Measurements from ENCODE around the gene CFD.

Gene CFD

DNA sequence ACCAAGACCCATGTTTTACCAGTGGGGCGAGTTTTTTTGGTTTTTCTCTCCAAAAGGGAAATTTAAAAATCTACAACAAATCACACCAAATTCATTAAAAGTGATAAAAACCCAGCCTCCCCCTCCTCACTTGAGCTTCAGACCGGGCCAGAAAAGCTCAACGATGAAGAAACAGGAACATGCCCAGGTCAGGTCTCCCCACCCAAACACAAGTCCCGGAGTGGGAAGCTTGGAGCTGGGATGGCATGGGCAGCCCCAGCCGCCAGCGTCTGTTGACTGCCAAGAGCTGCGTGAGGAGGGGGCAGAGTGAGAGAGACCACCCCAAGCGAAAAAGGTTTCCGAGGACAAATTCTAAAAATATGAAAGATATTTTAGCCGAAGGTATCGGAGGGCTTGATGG is 37.5 kb downstream of the CFD start:
- in situ Hi-C loops (cut with HindIII; ENCODE audit: low sequenced_read_pairs), result no loop called here
- no peak for DNase-seq (ENCODE audit: low read depth)
- H3K4me3 ChIP-seq (ENCODE audit: low read depth, low read length), result no peak overlapping the region
- TF ChIP-seq, protein P1, sequence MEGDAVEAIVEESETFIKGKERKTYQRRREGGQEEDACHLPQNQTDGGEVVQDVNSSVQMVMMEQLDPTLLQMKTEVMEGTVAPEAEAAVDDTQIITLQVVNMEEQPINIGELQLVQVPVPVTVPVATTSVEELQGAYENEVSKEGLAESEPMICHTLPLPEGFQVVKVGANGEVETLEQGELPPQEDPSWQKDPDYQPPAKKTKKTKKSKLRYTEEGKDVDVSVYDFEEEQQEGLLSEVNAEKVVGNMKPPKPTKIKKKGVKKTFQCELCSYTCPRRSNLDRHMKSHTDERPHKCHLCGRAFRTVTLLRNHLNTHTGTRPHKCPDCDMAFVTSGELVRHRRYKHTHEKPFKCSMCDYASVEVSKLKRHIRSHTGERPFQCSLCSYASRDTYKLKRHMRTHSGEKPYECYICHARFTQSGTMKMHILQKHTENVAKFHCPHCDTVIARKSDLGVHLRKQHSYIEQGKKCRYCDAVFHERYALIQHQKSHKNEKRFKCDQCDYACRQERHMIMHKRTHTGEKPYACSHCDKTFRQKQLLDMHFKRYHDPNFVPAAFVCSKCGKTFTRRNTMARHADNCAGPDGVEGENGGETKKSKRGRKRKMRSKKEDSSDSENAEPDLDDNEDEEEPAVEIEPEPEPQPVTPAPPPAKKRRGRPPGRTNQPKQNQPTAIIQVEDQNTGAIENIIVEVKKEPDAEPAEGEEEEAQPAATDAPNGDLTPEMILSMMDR (IDR thresholded peaks at IDR 0.05; ENCODE audit: low read depth, low read length, missing control alignments), result no peak

DNA sequence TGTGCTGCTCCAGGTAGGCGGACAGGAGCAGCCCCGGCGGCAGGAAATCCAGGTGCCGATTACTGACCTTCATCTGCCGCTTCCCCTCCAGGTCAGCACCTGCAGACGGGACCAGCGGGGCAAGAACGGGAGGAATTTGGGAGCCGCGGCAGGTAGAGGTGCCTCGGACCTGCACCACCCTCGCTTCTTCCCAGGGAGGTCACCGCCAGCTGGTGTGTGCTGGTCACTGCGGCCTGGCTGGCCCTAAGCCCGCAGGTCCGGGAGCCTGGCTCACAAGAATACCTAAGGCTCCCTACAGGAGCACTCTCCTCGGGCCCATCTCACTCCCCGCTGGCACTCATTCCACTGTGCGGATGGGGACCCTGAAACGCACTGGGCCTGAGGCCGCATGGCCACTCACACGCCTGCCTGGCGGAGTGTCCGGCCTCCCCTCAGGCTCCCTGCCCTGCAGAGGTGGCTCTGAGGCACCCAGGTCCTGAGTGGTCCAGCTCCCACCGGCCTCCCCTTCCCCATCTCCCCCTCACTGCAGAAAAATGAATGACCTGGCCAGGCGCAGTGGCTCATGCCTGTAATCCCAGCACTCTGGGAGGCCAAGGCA is 38.1 kb downstream of the CFD start:
- no peak overlapping the region for H3K4me3 ChIP-seq (ENCODE audit: low read depth, low read length)
- in situ Hi-C loops (cut with HindIII; ENCODE audit: low sequenced_read_pairs), result no loop called here
- TF ChIP-seq, protein P1 (IDR thresholded peaks at IDR 0.05; ENCODE audit: low read depth, low read length, missing control alignments), result no peak
- DNase-seq (ENCODE audit: low read depth), result no peak

DNA sequence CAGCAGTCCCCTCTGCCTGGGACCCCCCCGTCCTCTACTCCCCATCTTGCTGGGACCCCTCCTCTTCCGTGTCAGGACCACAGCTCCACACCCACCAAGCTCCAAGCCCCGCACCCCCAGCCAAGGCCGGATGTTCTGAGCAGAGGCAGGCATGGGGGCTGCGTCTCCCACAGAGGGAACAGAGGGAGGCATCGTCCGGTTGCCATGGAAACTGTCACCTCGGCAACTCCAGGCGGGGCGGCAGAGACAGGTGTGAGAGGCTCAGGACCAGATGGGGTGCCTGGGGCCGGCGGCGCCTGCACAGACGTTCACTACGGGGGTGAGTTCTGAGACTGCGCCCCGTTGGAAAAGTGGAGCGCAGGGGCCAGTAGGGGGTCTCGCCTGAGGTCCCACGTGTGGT is 39.2 kb downstream of the CFD start:
- in situ Hi-C loops (cut with HindIII; ENCODE audit: low sequenced_read_pairs), result no loop called here
- H3K4me3 ChIP-seq (ENCODE audit: low read depth, low read length), result no peak overlapping the region
- no peak for DNase-seq (ENCODE audit: low read depth)

DNA sequence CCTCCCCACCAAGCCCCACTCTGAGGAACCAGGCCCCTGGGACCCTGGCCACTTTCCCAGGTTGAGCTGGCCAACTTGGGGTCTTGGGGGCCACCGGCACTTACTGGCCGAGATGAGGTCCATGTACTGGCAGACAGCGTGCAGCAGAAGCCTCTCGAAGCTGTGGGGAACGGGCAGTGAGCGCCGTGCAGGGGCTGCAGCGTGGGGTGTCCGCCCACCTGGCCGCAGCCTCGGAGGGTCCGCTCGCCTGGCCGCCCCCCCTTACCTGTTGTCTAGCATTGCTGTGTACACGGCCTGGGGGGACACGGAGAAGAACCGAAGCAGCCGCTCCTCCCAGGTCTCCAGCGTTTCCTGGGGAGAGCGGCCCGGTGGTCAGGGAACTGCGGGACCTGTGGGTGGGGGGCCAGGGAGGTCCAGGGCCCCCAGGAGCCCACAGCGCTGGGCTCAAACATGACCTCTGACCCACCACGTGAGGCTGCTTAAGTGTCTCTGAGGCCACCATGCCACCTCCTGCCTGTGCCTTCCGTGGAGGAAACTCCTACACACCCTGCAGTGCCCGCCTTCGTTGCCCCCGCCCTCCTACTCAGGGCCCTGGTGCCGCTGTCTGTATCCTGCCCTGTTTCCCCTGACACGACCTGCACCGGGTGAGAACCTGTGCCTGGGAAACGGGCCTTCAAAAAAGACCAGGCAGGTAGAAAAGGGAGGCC is 40.0 kb downstream of the CFD start:
- H3K4me3 ChIP-seq (ENCODE audit: low read depth, low read length), result no peak overlapping the region
- TF ChIP-seq, protein P1 (IDR thresholded peaks at IDR 0.05; ENCODE audit: low read depth, low read length, missing control alignments), result no peak
- DNase-seq (ENCODE audit: low read depth), result no peak
- in situ Hi-C loops (cut with HindIII; ENCODE audit: low sequenced_read_pairs), result no loop called here

More for the DNA sequence above, 39.2 kb downstream of the CFD start:
- TF ChIP-seq, protein P1 (IDR thresholded peaks at IDR 0.05; ENCODE audit: low read depth, low read length, missing control alignments), result no peak

DNA sequence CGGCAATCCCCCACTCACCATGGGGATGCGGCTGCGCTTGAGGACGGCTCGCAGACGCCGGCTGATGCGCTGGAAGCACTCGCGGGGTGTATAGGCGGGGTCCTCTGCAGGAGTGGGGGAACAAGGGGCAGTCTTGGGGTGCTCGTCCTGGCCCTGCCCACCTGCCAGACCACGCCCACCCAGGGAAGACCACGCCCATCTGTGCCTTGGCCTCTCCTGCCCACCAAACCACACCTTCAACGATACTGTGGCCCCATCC is 40.5 kb downstream of the CFD start:
- in situ Hi-C loops (cut with HindIII; ENCODE audit: low sequenced_read_pairs), result no loop called here
- DNase-seq (ENCODE audit: low read depth), result no peak
- TF ChIP-seq, protein P1 (IDR thresholded peaks at IDR 0.05; ENCODE audit: low read depth, low read length, missing control alignments), result no peak
- no peak overlapping the region for H3K4me3 ChIP-seq (ENCODE audit: low read depth, low read length)

DNA sequence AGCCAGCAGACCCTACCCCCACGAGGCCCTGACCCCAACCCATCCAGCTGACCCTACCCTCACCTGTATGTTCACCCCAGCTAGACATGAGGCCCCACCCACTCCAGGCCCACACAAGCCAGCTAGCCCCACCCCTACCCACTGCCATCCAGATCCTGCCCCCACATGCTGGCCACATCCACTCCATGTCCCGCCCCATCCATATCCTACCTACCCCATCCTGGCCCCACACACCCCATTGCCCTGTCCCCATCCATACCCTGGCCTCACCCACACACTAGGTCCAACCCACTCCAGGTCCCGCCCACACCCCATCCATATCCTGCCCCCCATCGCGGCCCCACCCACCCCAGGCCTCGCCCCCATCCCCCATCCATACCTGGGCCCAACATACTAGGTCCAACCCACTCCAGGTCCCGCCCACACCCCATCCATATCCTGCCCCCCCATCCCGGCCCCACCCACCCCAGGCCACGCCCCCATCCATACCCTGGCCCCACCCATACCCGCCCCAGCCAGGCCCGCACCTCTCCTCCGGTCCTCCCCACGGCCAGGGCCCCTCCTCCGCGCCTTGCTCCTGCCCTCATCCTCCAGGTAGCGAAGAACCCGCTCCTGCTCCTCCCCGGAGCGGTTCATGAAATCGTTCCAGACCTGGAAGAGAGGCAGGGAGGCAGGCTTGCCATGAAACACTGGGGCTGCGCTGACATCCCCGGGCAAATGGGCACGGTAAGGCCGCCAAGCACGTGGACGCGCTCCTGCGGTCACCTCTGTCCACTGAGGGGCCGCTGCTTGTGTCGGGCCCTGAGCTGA is 41.0 kb downstream of the CFD start:
- TF ChIP-seq, protein P1 (IDR thresholded peaks at IDR 0.05; ENCODE audit: low read depth, low read length, missing control alignments), result no peak
- in situ Hi-C loops (cut with HindIII; ENCODE audit: low sequenced_read_pairs), result no loop called here
- no peak for DNase-seq (ENCODE audit: low read depth)
- H3K4me3 ChIP-seq (ENCODE audit: low read depth, low read length), result no peak overlapping the region
